Osteocyte (in vitro differentiated cells): ENCODE measurements around the gene TNFSF13B. TPM values are rescaled to one million over a fixed set of nuclear protein-coding genes. Genes with fewer than 3 reads are reported as not detected.

ENCODE experiments used
- DNase-seq: peaks from one replicate; pipeline ENCODE4 v3.0.0; 2021; ENCODE audit warnings: mixed read lengths; ENCODE audit not compliant: unreplicated experiment; ENCODE audit errors: extremely low spot score
- H3K27ac Mint-ChIP-seq: one replicate; pipeline ENCODE4 v1.8.0; 2021; ENCODE audit warnings: mild to moderate bottlenecking, mixed read lengths; ENCODE audit not compliant: unreplicated experiment
- H3K27me3 Mint-ChIP-seq: one replicate; pipeline ENCODE4 v1.8.0; 2021; ENCODE audit warnings: mixed read lengths; ENCODE audit not compliant: unreplicated experiment
- H3K36me3 Mint-ChIP-seq: one replicate; pipeline ENCODE4 v1.8.0; 2021; ENCODE audit warnings: mixed read lengths; ENCODE audit not compliant: unreplicated experiment
- H3K4me1 Mint-ChIP-seq: one replicate; pipeline ENCODE4 v1.8.0; 2021; ENCODE audit warnings: mixed read lengths; ENCODE audit not compliant: unreplicated experiment
- H3K4me3 Mint-ChIP-seq: one replicate; pipeline ENCODE4 v1.8.0; 2021; ENCODE audit warnings: mild to moderate bottlenecking, moderate library complexity, mixed read lengths; ENCODE audit not compliant: unreplicated experiment
- H3K9me3 Mint-ChIP-seq: one replicate; pipeline ENCODE4 v1.8.0; 2021; ENCODE audit warnings: mixed read lengths; ENCODE audit not compliant: unreplicated experiment
- CTCF ChIP-seq: fragments of 200-600 bp; sonication (generic); IDR thresholded peaks from 2 replicates; pipeline ENCODE4 v1.5.0; 2021; ENCODE audit warnings: antibody characterized with exemption, mild to moderate bottlenecking, moderate library complexity
- total RNA-seq: library from RNA; stranded (reverse); gene quantifications from 2 replicates; pipeline ENCODE4 v1.2.1, GENCODE V29; 2021

Gene TNFSF13B
- total RNA-seq, 1 donor from 2014 or later, result 1.7 TPM

GRCh38 chr13:108352599-108352998 lies 83.1 kb downstream of the TNFSF13B start:
- Mint-ChIP-seq H3K4me1 (no peaks in the 10 kb centered on the region), H3K4me3 (no peak overlapping the region), H3K27me3 (peaks cover 56% of the 10 kb centered on the region), H3K36me3 (no peaks in the 10 kb centered on the region), H3K9me3 (no peaks in the 10 kb centered on the region), H3K27ac (no peak overlapping the region)
- TF ChIP-seq CTCF, result no peak
- no peak for DNase-seq

- H3K4me3 Mint-ChIP-seq, result no peak overlapping the region
- TF ChIP-seq CTCF, result no peak
- peaks cover 66% of the 10 kb centered on the region for H3K27me3 Mint-ChIP-seq
- no peaks in the 10 kb centered on the region for H3K4me1 Mint-ChIP-seq
- H3K27ac Mint-ChIP-seq, result no peak overlapping the region
- DNase-seq, result no peak
- H3K36me3 Mint-ChIP-seq, result no peaks in the 10 kb centered on the region
- no peaks in the 10 kb centered on the region for H3K9me3 Mint-ChIP-seq
These were observed 87.7 kb downstream of the TNFSF13B start for GRCh38 chr13:108357228-108357627.

Other genes with a start within 250 kb of the TNFSF13B start
- 10.9 and 12.1 TPM in 2 replicates for gene LIG4, start 54.2 kb upstream of the TNFSF13B start, total RNA-seq
- 7.8 and 8.5 TPM in 2 replicates for gene ABHD13, start 51.3 kb upstream of the TNFSF13B start, total RNA-seq